C4-2B (cell line): ENCODE data around the gene USP48.

ENCODE experiments used
- H3K27ac ChIP-seq: fragments of 450-650 bp; 2 replicates; pipeline ENCODE4 v1.5.1; 2017
- CTCF ChIP-seq: fragments of 450-650 bp; conservative IDR thresholded peaks from 2 replicates; pipeline ENCODE4 v1.5.1; 2017; ENCODE audit warnings: mild to moderate bottlenecking
- ZFX ChIP-seq: fragments of 450-650 bp; IDR thresholded peaks from 2 replicates; pipeline ENCODE4 v1.6.1; 2017

Gene USP48

GRCh38 chr1:21716169-21716568 is 66.8 kb downstream of the USP48 start:
- no peak overlapping the region for H3K27ac ChIP-seq
- TF ChIP-seq ZFX (no peak), CTCF (no peak)

- no peak for TF ChIP-seq CTCF
- TF ChIP-seq ZFX: no peak
- H3K27ac ChIP-seq: no peak overlapping the region
Observed at GRCh38 chr1:21707891-21708290, 75.1 kb downstream of the USP48 start.

GRCh38 chr1:21707086-21707840 is 75.7 kb downstream of the USP48 start:
- TF ChIP-seq CTCF (no peak), ZFX (no peak)
- H3K27ac ChIP-seq: no peak overlapping the region

- no peak overlapping the region for H3K27ac ChIP-seq
- TF ChIP-seq ZFX (no peak), CTCF (no peak)
Observed at GRCh38 chr1:21706151-21706835, 76.7 kb downstream of the USP48 start.

GRCh38 chr1:21705303-21705980 is 77.5 kb downstream of the USP48 start:
- no peak for TF ChIP-seq CTCF
- no peak for TF ChIP-seq ZFX
- H3K27ac ChIP-seq: no peak overlapping the region

- no peak overlapping the region for H3K27ac ChIP-seq
- no peak for TF ChIP-seq CTCF
- TF ChIP-seq ZFX: no peak
Observed at GRCh38 chr1:21704145-21704544, 78.8 kb downstream of the USP48 start.
